Uterus (tissue), 4 donors: ENCODE data around the gene ADGRD2. TPM values are rescaled to one million over a fixed set of nuclear protein-coding genes. Genes with fewer than 3 reads are reported as not detected.

Experiments used
- DNase-seq, 2 donors: peaks; one replicate each; pipeline ENCODE4 v3.0.0-alpha.2; 2019 to 2020
- H3K27ac ChIP-seq, 2 donors: fragments of 200-600 bp; sonication (generic); 1 replicate in 1 of 2; 2 replicates in 1 of 2; pipeline ENCODE4 v1.5.1; 2016 to 2018
- H3K27me3 ChIP-seq, 2 donors: fragments of 200-600 bp; sonication (generic); one replicate each; pipeline ENCODE4 v1.5.1; 2018 to 2019; ENCODE audit warnings: control low read depth in 1 of 2
- H3K36me3 ChIP-seq, 2 donors: fragments of 200-600 bp; sonication (generic); one replicate each; pipeline ENCODE4 v1.5.1; 2019; ENCODE audit warnings: control low read depth in 1 of 2
- H3K4me1 ChIP-seq, 2 donors: fragments of 200-600 bp; sonication (generic); one replicate each; pipeline ENCODE4 v1.5.1; 2018 to 2019; ENCODE audit warnings: control low read depth in 1 of 2
- H3K4me3 ChIP-seq, 2 donors: fragments of 200-600 bp; sonication (generic); 1 replicate in 1 of 2; 2 replicates in 1 of 2; pipeline ENCODE4 v1.5.1; 2018 to 2019; ENCODE audit warnings: mild to moderate bottlenecking in 1 of 2
- H3K9me3 ChIP-seq, 2 donors: fragments of 200-600 bp; sonication (generic); one replicate each; pipeline ENCODE4 v1.5.1; 2019; ENCODE audit warnings: control low read depth in 1 of 2
- POLR2A ChIP-seq, 2 donors: fragments of 450-650 bp; IDR thresholded peaks; one replicate each; pipeline ENCODE4 v1.6.1; 2016; ENCODE audit warnings: antibody characterized with exemption in 2 of 2, mild to moderate bottlenecking in 1 of 2, moderate library complexity in 1 of 2
- intact Hi-C: fragments of 100-400 bp; cut with DNase I; formaldehyde crosslinking; loops from one replicate; pipeline ENCODE4 v1.15.1; 2023; ENCODE audit warnings: low total_unique reads
- total RNA-seq, 4 donors: library from RNA; depleted of rRNA in 3 of 4; stranded (reverse); fragments of >200 nt in 3 of 4; gene quantifications; one replicate each; pipeline versions ENCODE4 v1.1.0 to v1.2.4, GENCODE V29; 2014 to 2023
- TF ChIP-seq, protein P1 (sequence below), 4 experiments: fragments of 200-600 bp in 2 of 4; fragments of 450-650 bp in 2 of 4; sonication (generic) in 2 of 4; IDR thresholded peaks; one replicate each; pipeline ENCODE4 v1.5.1; 2016 to 2019; ENCODE audit warnings: antibody characterized with exemption in 4 of 4, mild to moderate bottlenecking in 2 of 4, moderate library complexity in 1 of 4
- donor health status: DM: yes; HTN: yes; CAD: no.

Gene ADGRD2
- total RNA-seq, 4 donors from 2014 or later = 0.76 TPM; not detected in 3

- no peak for DNase-seq
- Histone ChIP-seq H3K4me1 (no peaks in the 10 kb centered on the region), H3K27ac (no peak overlapping the region), H3K9me3 (no peaks in the 10 kb centered on the region), H3K27me3 (peaks cover 0 to 4% of the 10 kb centered on the region in 2 donors), H3K36me3 (no peaks in the 10 kb centered on the region), H3K4me3 (no peak overlapping the region)
- intact Hi-C loops = no loop called here
- TF ChIP-seq POLR2A (IDR thresholded peaks at IDR 0.05) = no peak
- TF ChIP-seq, protein P1, sequence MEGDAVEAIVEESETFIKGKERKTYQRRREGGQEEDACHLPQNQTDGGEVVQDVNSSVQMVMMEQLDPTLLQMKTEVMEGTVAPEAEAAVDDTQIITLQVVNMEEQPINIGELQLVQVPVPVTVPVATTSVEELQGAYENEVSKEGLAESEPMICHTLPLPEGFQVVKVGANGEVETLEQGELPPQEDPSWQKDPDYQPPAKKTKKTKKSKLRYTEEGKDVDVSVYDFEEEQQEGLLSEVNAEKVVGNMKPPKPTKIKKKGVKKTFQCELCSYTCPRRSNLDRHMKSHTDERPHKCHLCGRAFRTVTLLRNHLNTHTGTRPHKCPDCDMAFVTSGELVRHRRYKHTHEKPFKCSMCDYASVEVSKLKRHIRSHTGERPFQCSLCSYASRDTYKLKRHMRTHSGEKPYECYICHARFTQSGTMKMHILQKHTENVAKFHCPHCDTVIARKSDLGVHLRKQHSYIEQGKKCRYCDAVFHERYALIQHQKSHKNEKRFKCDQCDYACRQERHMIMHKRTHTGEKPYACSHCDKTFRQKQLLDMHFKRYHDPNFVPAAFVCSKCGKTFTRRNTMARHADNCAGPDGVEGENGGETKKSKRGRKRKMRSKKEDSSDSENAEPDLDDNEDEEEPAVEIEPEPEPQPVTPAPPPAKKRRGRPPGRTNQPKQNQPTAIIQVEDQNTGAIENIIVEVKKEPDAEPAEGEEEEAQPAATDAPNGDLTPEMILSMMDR (IDR thresholded peaks at IDR 0.05) = no peak
These were observed 39.0 kb downstream of the ADGRD2 start for GRCh38 chr9:124489222-124489621.

GRCh38 chr9:124490004-124490403, 39.8 kb downstream of the ADGRD2 start:
- no peaks in the 10 kb centered on the region for H3K4me1 ChIP-seq
- H3K4me3 ChIP-seq = no peak overlapping the region
- TF ChIP-seq, protein P1 (IDR thresholded peaks at IDR 0.05) = no peak
- no peak for TF ChIP-seq POLR2A (IDR thresholded peaks at IDR 0.05)
- H3K27me3 ChIP-seq = peaks cover 0 to 4% of the 10 kb centered on the region in 2 donors
- intact Hi-C loops = no loop called here
- H3K27ac ChIP-seq = no peak overlapping the region
- no peaks in the 10 kb centered on the region for H3K9me3 ChIP-seq
- no peak for DNase-seq
- no peaks in the 10 kb centered on the region for H3K36me3 ChIP-seq

DNA sequence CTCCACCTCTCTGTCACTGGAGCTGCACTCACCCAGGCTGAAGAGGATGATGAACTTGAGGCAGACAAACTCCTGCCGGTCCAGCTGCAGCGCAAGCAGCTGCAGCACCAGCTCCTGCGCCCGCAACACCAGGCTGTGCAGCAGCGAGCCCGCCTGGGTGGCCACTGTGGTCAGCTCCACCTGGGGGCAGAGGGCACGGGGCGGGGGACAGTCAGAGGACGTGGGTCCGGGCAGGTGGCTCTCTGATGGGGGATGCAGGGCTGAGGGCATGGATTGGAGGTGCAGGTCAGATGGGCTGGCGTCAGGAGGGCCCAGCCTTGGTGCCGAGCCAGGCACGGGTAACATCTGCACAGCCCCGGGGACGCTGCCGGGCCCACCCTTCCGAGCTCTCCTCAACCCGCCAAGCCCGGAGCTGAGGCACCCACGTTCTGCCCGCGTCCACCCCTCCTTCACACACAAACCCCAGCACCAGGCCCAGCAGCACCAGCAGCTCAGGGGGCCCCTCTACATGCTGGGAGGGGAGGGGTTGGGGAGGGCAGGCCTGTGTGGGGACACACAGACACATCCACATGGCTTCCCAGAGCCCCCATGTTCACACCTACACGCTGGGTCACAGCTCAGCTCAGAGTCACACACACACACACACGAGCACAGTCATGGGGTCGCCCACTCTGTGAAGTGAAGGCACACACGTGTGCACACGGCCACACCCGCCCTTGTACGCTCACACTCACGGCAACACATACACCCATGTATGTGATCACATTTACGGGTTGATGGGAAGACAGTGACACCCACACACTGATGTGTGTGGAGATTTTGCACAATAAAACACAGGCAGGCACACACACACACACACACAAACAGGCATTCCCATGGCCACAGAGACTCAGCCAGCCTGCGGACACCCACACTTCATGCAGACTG, 41.1 kb downstream of the ADGRD2 start:
- Histone ChIP-seq H3K4me3 (no peak overlapping the region), H3K4me1 (no peaks in the 10 kb centered on the region), H3K27ac (no peak overlapping the region), H3K36me3 (no peaks in the 10 kb centered on the region), H3K9me3 (no peaks in the 10 kb centered on the region), H3K27me3 (peaks cover 0 to 4% of the 10 kb centered on the region in 2 donors)
- TF ChIP-seq POLR2A (IDR thresholded peaks at IDR 0.05) = no peak
- TF ChIP-seq, protein P1 (IDR thresholded peaks at IDR 0.05) = no peak
- intact Hi-C loops = no loop called here
- no peak for DNase-seq

DNA sequence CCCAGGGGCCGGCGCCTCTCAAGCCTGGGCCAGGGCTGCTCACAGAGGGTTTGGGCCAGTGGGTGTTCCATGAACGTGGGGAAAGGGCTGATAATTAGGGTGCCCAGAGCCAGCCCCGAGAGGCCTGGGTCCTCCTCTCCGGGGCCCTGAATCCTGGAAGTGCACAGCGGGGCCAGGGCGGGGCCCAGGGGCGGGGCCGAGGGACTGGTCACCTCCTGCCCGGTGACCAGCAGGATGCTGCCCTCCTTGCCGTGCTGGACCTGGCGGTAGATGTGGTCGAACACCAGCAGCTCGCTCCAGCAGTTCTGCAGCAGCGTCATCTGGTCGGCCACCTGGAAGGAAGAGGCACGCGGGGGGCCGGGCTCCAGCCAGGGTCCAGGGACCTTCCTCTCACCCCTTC, 42.6 kb downstream of the ADGRD2 start:
- intact Hi-C loops = no loop called here
- H3K4me1 ChIP-seq = no peaks in the 10 kb centered on the region
- no peak overlapping the region for H3K27ac ChIP-seq
- no peak for DNase-seq
- H3K36me3 ChIP-seq = no peaks in the 10 kb centered on the region
- H3K4me3 ChIP-seq = no peak overlapping the region
- no peak for TF ChIP-seq POLR2A (IDR thresholded peaks at IDR 0.05)
- TF ChIP-seq, protein P1 (IDR thresholded peaks at IDR 0.05) = no peak
- no peaks in the 10 kb centered on the region for H3K9me3 ChIP-seq
- no peaks in the 10 kb centered on the region for H3K27me3 ChIP-seq

DNA sequence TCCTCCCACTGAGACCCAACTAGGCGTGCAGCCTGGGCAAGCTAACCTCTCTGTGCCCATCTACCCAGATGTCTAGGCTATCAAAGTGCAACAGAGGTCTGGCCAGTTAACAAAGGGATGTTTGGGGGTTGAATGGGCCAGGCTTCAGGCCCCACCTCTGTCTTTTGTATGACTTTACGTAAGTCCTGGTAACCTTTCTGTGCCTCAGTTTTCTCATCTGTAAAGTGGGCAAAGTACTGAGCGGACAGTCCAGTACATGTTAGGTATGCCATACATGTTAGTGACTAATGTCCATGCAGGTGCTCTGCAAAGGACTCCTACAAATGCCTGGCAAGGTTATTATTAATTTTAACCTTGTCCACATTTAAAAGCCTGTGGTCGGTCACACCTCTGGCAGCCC, 43.0 kb downstream of the ADGRD2 start:
- DNase-seq = no peak
- no peak overlapping the region for H3K4me3 ChIP-seq
- H3K9me3 ChIP-seq = no peaks in the 10 kb centered on the region
- no peaks in the 10 kb centered on the region for H3K36me3 ChIP-seq
- no peak overlapping the region for H3K27ac ChIP-seq
- TF ChIP-seq POLR2A (IDR thresholded peaks at IDR 0.05) = no peak
- intact Hi-C loops = no loop called here
- H3K27me3 ChIP-seq = no peaks in the 10 kb centered on the region
- H3K4me1 ChIP-seq = no peaks in the 10 kb centered on the region
